ENCODE measurements around the gene MRPL16.
A peak's percentile ranks its signal among the peaks of the same experiment; 100 is the strongest.
"Not testable (repeated sequence)": the region's sequence is repeated elsewhere in the genome, so short reads cannot be mapped to it uniquely, and the experiment has no call there.

The MRPL16 gene

GRCh38 chr11:59810189-59810910 is at the start of gene MRPL16:
TSS of gene MRPL16 (minus strand) at chr11:59810778. CDS start at chr11:59810658, 120 bp downstream.
- DNase-seq = peak; percentile 97

- DNase-seq = no peak
Observed at GRCh38 chr11:59859673-59860072, 49.1 kb upstream of the MRPL16 start.

- no peak for DNase-seq
Observed at GRCh38 chr11:59857439-59858434, 47.2 kb upstream of the MRPL16 start.

GRCh38 chr11:59854871-59855270 is 44.3 kb upstream of the MRPL16 start:
- no peak for DNase-seq

GRCh38 chr11:59851416-59851815 is 40.8 kb upstream of the MRPL16 start:
- not testable (repeated sequence) for DNase-seq

GRCh38 chr11:59849551-59849950 is 39.0 kb upstream of the MRPL16 start:
- not testable (repeated sequence) for DNase-seq

- DNase-seq = no peak
Observed at GRCh38 chr11:59849129-59849528, 38.6 kb upstream of the MRPL16 start.

- DNase-seq = not testable (repeated sequence)
Observed at GRCh38 chr11:59848439-59848838, 37.9 kb upstream of the MRPL16 start.

- no peak for DNase-seq
Observed at GRCh38 chr11:59847626-59848025, 37.0 kb upstream of the MRPL16 start.

GRCh38 chr11:59846556-59846955 is 36.0 kb upstream of the MRPL16 start:
- DNase-seq = no peak

GRCh38 chr11:59845399-59845798 is 34.8 kb upstream of the MRPL16 start, which contains the start of gene CBLIF:
TSS of gene CBLIF (minus strand) at chr11:59845499. CDS start at chr11:59845453, 46 bp downstream.
- no peak for DNase-seq

- DNase-seq = no peak
Observed at GRCh38 chr11:59842316-59842715, 31.7 kb upstream of the MRPL16 start.

- no peak for DNase-seq
Observed at GRCh38 chr11:59841514-59841913, 30.9 kb upstream of the MRPL16 start.

- DNase-seq = no peak
Observed at GRCh38 chr11:59839615-59840014, 29.0 kb upstream of the MRPL16 start.

GRCh38 chr11:59833602-59834001 is 23.0 kb upstream of the MRPL16 start:
- DNase-seq = no peak

GRCh38 chr11:59829358-59829757 is 18.8 kb upstream of the MRPL16 start:
- no peak for DNase-seq

- DNase-seq = no peak
Observed at GRCh38 chr11:59822989-59823566, 12.5 kb upstream of the MRPL16 start.

GRCh38 chr11:59818572-59818971 is 8.0 kb upstream of the MRPL16 start:
- no peak for DNase-seq

GRCh38 chr11:59816434-59816833 is 5.9 kb upstream of the MRPL16 start:
- DNase-seq = not testable (repeated sequence)

- DNase-seq = no peak
Observed at GRCh38 chr11:59815754-59816153, 5.2 kb upstream of the MRPL16 start.

GRCh38 chr11:59814021-59814420 is 3.4 kb upstream of the MRPL16 start:
- no peak for DNase-seq

- no peak for DNase-seq
Observed at GRCh38 chr11:59813364-59813763, 2.8 kb upstream of the MRPL16 start.

- no peak for DNase-seq
Observed at GRCh38 chr11:59812220-59812619, 1.6 kb upstream of the MRPL16 start.

All from activated CD8-positive, alpha-beta memory T cell treated with anti-CD3 and anti-CD28 coated beads for 24 hours (primary cell).